Ramos (cell line): ENCODE results near the gene ANKS1B.
"Not testable (repeated sequence)": the region's sequence is repeated elsewhere in the genome, so short reads cannot be mapped to it uniquely, and the experiment has no call there.

ENCODE experiments used
- in situ Hi-C: fragments of 300-500 bp; cut with MboI; formaldehyde crosslinking; loops from one replicate; pipeline ENCODE4 v1.14.3; 2022; ENCODE audit warnings: low sequenced_read_pairs; ENCODE audit not compliant: unreplicated experiment

Gene ANKS1B

GRCh38 chr12:99620159-99620479, 364.6 kb downstream of the ANKS1B start:
- in situ Hi-C loops, result loop anchor here (5.0 kb wide), 1 partner anchor 228 kb away; no protein-coding TSS in a partner anchor

DNA sequence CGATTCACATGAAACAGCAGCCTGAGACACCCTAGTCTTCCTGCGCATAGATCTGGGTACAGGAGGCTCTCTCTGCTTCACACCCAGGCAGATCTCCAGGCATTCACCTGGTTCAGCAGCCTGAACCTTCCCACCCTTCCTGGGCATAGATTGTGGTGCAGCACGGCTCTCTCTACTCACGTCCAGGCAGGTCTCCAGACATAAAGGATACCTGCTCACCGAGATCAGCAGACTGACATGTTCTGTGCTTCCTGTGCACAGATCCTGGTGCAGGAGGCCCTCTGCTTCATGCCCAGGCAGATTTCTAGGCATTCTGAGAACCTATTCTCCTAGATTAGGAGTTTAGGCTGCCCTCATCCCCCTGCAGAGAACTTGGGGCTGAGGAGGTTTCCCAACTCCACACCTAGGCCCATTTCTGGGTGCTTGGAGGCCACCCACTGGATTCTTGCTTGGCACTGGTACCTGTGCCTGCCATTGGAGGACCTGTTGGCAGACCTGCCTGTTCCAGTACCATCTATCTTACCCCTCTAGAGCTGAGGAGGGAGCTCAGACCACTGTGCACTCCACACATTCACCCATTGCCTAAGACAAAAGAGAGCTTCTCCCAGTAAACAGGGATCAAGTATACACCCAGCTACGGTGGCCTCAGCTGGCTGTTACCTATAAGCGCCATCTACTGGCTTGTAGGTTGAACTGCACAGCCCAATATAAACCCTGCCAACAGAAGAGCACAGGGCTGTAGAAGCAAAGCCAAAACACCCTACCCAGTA, 365.2 kb downstream of the ANKS1B start:
- in situ Hi-C loops, result loop anchor here (5.0 kb wide), 1 partner anchor 227 kb away; no protein-coding TSS in a partner anchor

DNA sequence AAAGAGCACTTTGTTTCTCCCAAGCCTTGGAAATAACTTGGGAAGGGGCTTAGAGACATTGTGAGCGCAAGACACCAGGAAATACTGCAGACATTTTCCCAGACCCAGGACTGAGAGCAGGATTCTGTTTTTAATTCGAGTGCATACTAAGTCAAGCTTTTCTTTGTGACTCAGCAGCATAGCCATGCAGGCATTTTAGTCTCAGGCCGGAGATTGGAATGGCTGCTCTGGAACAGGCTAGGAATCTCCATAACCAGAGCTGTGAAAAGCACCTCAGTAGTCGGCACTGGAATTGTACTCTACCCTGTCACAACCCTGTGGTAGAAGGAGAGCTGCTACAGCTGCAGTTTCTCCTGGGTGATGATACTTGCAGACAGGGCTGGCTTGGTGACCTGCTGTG, 366.1 kb downstream of the ANKS1B start:
- in situ Hi-C loops, result no loop called here

DNA sequence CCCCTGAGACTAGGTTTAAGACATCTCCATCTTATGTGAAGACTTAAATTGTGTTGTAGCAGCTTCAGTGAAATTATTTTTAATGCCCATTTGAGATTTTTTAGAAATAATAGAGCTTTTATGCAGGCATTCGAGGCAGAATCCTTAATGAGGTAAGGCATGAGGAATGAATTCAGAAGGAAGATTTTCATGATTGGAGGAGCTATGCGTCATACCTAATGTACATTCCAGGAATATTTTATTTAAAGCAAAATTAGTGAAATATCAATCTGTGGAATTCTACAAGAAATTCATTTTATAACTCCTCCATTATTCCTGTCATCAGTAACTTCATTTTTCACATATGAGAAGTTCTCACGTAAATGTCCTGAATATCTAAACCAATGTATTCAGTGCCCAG, 373.1 kb downstream of the ANKS1B start:
- in situ Hi-C loops, result no loop called here

GRCh38 chr12:99611117-99611516, 373.6 kb downstream of the ANKS1B start:
- in situ Hi-C loops, result no loop called here

DNA sequence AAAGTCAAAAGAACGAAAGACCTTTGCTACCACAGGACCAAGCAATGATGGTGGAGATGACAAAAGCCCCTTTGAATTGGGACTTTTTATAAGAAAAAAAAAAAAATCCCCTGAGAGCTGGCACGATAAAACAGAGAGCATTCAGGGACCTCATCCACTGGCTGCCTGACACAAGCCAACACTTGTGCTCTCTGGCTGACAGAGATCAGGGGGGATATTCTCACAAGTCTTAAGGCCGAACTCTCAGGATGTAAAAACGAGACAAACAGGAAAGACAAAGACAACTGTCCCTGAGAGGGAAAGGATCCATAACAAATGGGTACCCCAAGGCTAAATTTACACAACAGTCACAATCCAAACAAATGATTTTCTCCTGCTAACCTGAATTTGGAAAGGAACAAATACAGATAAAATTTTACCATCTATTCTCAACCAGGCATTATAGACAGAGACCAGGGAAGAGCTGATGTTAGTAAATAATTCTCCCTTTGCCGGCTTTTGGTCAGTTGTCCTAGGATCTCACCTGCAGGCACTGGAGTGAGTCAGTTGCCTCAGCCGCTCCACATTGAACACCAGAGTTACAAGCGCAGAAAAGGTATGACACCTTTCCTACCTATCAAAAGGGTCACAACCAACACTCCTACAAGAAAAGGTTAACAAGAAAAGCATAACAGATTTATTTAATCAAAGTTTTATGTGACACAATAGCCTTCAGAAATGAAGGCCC, 375.1 kb downstream of the ANKS1B start:
- in situ Hi-C loops, result no loop called here

- in situ Hi-C loops, result no loop called here
Observed at GRCh38 chr12:99600388-99600787, 384.3 kb downstream of the ANKS1B start.

GRCh38 chr12:99598785-99599184, 386.0 kb downstream of the ANKS1B start:
- in situ Hi-C loops, result no loop called here

DNA sequence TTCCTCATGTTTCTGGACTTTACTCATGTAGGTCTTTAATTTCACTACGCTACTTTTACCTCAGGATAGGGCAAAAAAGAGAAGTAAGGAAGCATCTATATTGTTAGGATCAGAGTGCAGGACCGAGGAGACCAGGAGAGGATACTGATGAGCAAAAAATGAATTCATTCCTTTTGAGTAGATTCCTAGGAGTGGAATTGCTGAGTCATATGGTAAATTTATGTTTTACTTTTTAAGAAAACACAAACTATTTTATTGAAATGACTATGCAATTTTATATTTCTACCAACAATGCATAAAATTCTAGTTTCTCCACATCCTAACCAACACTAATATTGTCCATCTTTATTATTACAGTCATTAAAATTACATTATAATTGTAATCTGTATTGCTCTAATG, 388.0 kb downstream of the ANKS1B start:
- in situ Hi-C loops, result no loop called here

GRCh38 chr12:99577125-99577524, 407.6 kb downstream of the ANKS1B start:
- in situ Hi-C loops, result not testable (repeated sequence)

GRCh38 chr12:99573980-99574379, 410.8 kb downstream of the ANKS1B start:
- in situ Hi-C loops, result no loop called here

- in situ Hi-C loops, result no loop called here
Observed at GRCh38 chr12:99567072-99567471, 417.7 kb downstream of the ANKS1B start.

- in situ Hi-C loops, result no loop called here
Observed at GRCh38 chr12:99558109-99558508, 426.6 kb downstream of the ANKS1B start.

DNA sequence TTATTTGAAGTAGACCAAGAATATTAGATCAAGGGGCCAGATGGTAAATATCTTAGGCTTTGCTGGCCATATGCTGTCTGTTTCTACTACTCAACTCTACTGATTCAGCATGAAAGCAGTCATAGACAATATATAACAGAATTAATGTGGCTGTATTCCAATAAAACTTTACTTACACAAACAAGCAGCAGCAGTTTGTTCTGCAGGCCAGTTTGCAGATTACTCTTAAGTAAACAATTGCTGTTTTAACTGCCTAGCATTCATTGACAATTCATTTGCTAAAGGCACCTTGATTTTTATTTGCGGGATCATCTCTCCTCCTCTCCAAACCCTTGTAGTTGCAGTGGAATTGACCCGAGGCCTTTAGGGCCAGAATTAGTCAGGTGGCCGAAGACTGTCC, 431.3 kb downstream of the ANKS1B start:
- in situ Hi-C loops, result no loop called here

- in situ Hi-C loops, result no loop called here
Observed at GRCh38 chr12:99552022-99552421, 432.7 kb downstream of the ANKS1B start.

DNA sequence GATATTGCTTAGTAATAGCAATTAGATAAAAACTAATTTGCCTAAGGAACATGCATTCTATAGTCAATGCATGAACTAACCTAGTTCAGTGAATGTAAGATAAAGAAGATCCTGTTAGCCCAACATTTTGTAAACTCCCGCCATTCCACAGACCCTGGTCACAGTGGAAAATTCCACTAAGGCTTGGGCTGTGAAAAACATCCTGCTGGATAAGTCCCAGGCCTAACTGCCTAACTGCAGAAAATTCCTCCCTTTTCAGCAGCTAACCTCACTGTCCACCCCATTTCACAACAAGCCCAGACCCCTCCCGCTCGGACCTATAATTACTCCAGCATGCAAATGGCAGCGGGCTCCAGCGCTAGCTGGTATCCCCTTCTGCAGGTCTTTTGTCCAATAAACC, 435.1 kb downstream of the ANKS1B start:
- in situ Hi-C loops, result no loop called here

DNA sequence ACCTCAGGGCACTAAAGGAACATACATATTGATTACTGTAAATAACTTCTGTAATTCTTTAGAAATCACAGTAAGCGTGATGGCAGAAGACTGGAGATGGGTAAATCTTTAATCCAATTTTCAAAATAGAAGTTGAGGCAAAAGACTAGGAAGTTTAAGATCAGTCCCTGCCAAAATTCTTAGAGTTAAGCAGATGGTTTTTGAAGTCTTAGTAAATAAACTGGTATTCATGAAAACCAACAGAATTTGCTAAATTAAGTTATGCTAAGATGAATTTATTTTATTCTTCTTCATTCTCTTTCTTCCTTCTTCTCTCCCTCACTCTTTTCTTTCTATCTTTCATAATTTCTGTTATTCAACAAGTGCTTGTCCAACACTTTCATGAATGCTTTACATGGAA, 435.5 kb downstream of the ANKS1B start:
- in situ Hi-C loops, result no loop called here

- in situ Hi-C loops, result no loop called here
Observed at GRCh38 chr12:99544457-99544856, 440.3 kb downstream of the ANKS1B start.

GRCh38 chr12:99529966-99530365, 454.8 kb downstream of the ANKS1B start:
- in situ Hi-C loops, result no loop called here

DNA sequence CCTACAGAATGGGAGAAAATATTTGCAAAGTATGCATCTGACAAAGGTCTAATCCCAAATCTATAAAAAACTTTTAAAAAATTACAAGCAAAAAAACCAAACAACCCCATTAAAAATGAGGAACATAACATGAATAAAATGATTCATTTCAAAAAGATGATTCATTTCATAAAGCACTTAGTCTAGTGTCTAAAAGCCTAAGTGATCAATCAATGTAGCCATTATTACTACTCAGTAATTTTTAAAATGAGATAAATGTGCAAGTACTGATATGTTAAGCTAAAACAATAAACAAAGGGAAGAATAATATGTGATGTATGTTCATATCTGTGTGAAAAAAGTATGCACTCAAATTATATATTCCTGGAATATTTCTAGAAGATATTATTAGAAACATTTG, 456.3 kb downstream of the ANKS1B start:
- in situ Hi-C loops, result no loop called here

- in situ Hi-C loops, result no loop called here
Observed at GRCh38 chr12:99523853-99524252, 460.9 kb downstream of the ANKS1B start.

DNA sequence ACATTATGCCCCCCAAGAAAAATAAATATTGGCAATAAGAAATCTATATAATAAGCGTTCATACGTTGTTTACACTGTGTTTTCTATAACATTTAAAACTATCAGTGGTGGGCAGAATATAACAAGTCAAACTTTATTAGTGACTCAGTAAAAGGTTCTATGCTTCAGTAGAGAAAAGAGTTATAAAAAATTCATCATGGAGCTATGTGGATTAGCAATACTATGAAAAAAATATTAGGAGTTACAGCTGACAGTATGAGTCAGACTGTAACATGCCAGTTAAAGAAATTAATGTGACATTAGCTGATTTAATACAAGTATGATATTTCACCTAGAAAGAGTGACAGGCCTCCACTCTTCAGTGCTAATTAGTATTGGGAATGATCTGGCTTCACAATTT, 462.3 kb downstream of the ANKS1B start:
- in situ Hi-C loops, result no loop called here
